Progenitor cell of endocrine pancreas (in vitro differentiated cells): ENCODE measurements around the gene CD226. TPM values are rescaled to one million over a fixed set of nuclear protein-coding genes. Genes with fewer than 3 reads are reported as not detected.
"Not testable (repeated sequence)": the region's sequence is repeated elsewhere in the genome, so short reads cannot be mapped to it uniquely, and the experiment has no call there.

Experiments
- DNase-seq: peaks from one replicate; pipeline ENCODE4 v3.0.0; 2021; ENCODE audit warnings: low spot score; ENCODE audit not compliant: unreplicated experiment
- H3K27ac Mint-ChIP-seq: 2 replicates; pipeline ENCODE4 v1.8.0; 2021; ENCODE audit warnings: mild to moderate bottlenecking, moderate library complexity, mixed read lengths
- H3K27me3 Mint-ChIP-seq: 2 replicates; pipeline ENCODE4 v1.8.0; 2021; ENCODE audit warnings: mixed read lengths
- H3K36me3 Mint-ChIP-seq: 2 replicates; pipeline ENCODE4 v1.8.0; 2022; ENCODE audit warnings: mixed read lengths; ENCODE audit not compliant: insufficient read depth
- H3K4me1 Mint-ChIP-seq: 2 replicates; pipeline ENCODE4 v1.8.0; 2021; ENCODE audit warnings: low read depth, mixed read lengths
- H3K4me3 Mint-ChIP-seq: 2 replicates; pipeline ENCODE4 v1.8.0; 2021; ENCODE audit warnings: low read depth, mild to moderate bottlenecking, moderate library complexity, mixed read lengths
- H3K9me3 Mint-ChIP-seq: 2 replicates; pipeline ENCODE4 v1.8.0; 2021; ENCODE audit warnings: low read depth, mixed read lengths
- total RNA-seq: library from RNA; stranded (reverse); gene quantifications from 2 replicates; pipeline ENCODE4 v1.2.1, GENCODE V29; 2021
- TF ChIP-seq, protein P1 (sequence below): fragments of 200-600 bp; sonication (generic); IDR thresholded peaks from one replicate; pipeline ENCODE4 v1.5.0; 2021; ENCODE audit warnings: antibody characterized with exemption, mild to moderate bottlenecking; ENCODE audit not compliant: unreplicated experiment

Gene CD226
- total RNA-seq, 1 donor from 2014 or later, result 0.55 TPM

DNA sequence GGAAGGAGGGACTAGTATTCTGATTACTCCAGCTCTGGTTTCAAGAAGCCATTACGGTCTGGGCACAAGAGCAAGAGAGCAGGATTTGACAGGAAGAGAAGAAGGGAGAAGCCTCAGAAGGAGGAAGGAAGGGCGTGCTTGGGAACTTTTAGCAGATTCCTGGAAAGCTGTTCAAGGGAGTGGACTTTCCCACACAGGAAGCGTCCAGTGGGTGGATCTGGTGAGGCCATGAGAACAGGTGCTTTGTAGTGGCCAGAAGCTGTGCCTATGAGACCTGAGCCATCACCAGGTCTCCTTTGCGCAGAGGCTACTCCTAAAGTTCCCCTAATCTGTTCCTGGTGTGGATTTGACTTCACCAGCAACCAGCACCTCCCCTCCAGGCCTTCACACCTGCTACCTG lies 62.3 kb downstream of the CD226 start:
- no peaks in the 10 kb centered on the region for H3K27me3 Mint-ChIP-seq
- H3K4me3 Mint-ChIP-seq, result no peak overlapping the region
- TF ChIP-seq, protein P1, sequence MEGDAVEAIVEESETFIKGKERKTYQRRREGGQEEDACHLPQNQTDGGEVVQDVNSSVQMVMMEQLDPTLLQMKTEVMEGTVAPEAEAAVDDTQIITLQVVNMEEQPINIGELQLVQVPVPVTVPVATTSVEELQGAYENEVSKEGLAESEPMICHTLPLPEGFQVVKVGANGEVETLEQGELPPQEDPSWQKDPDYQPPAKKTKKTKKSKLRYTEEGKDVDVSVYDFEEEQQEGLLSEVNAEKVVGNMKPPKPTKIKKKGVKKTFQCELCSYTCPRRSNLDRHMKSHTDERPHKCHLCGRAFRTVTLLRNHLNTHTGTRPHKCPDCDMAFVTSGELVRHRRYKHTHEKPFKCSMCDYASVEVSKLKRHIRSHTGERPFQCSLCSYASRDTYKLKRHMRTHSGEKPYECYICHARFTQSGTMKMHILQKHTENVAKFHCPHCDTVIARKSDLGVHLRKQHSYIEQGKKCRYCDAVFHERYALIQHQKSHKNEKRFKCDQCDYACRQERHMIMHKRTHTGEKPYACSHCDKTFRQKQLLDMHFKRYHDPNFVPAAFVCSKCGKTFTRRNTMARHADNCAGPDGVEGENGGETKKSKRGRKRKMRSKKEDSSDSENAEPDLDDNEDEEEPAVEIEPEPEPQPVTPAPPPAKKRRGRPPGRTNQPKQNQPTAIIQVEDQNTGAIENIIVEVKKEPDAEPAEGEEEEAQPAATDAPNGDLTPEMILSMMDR, result no peak
- no peaks in the 10 kb centered on the region for H3K36me3 Mint-ChIP-seq
- no peaks in the 10 kb centered on the region for H3K9me3 Mint-ChIP-seq
- DNase-seq, result no peak
- H3K27ac Mint-ChIP-seq, result no peak overlapping the region
- peaks cover 8% of the 10 kb centered on the region for H3K4me1 Mint-ChIP-seq

- Mint-ChIP-seq H3K4me1 (peaks cover 8% of the 10 kb centered on the region), H3K27ac (no peak overlapping the region), H3K9me3 (peaks cover 8% of the 10 kb centered on the region), H3K4me3 (no peak overlapping the region), H3K27me3 (no peaks in the 10 kb centered on the region), H3K36me3 (no peaks in the 10 kb centered on the region)
- TF ChIP-seq, protein P1, result no peak
- DNase-seq, result no peak
Observed at GRCh38 chr18:69883781-69884180, 63.9 kb downstream of the CD226 start.

DNA sequence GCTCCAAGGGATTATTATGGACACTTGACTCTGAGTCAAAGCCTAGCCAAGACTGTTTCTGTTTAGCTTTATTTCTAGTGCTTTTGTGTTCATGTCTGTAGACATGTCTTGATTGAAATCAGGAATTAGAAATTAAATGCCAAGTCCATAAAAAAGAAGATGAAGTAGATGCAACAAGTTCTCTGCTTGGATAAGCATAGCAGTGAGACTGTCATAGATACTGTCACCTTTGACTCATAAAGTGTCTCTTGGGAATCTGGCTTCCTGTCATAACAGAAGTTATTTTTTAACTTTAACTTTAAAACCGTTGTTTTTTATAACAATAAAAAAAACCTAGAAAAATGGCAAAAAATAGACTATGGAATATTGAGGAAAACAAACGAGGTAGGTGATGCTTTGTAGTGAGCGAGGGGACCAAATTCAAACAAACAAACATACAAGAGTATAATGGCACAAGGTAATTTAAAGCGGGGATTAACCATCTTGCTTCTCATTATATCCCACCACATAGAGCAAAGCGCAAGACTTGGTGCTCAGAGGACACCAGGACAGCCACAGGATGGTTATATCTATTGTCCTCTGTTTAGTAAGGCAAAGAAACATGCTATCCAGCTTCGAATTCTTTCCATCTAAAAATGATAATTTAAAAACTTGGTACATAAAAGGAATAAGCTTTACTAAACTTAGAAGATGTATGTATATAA lies 64.6 kb downstream of the CD226 start:
- H3K27ac Mint-ChIP-seq, result no peak overlapping the region
- no peak for DNase-seq
- TF ChIP-seq, protein P1, result no peak
- H3K9me3 Mint-ChIP-seq, result peaks cover 8% of the 10 kb centered on the region
- H3K4me1 Mint-ChIP-seq, result peaks cover 8% of the 10 kb centered on the region
- H3K27me3 Mint-ChIP-seq, result no peaks in the 10 kb centered on the region
- no peaks in the 10 kb centered on the region for H3K36me3 Mint-ChIP-seq
- H3K4me3 Mint-ChIP-seq, result no peak overlapping the region

- TF ChIP-seq, protein P1, result no peak
- no peaks in the 10 kb centered on the region for H3K4me1 Mint-ChIP-seq
- no peak overlapping the region for H3K27ac Mint-ChIP-seq
- no peaks in the 10 kb centered on the region for H3K36me3 Mint-ChIP-seq
- no peak overlapping the region for H3K4me3 Mint-ChIP-seq
- no peak for DNase-seq
- H3K9me3 Mint-ChIP-seq, result peaks cover 8% of the 10 kb centered on the region
- H3K27me3 Mint-ChIP-seq, result no peaks in the 10 kb centered on the region
Observed at GRCh38 chr18:69880083-69880482, 67.6 kb downstream of the CD226 start.

DNA sequence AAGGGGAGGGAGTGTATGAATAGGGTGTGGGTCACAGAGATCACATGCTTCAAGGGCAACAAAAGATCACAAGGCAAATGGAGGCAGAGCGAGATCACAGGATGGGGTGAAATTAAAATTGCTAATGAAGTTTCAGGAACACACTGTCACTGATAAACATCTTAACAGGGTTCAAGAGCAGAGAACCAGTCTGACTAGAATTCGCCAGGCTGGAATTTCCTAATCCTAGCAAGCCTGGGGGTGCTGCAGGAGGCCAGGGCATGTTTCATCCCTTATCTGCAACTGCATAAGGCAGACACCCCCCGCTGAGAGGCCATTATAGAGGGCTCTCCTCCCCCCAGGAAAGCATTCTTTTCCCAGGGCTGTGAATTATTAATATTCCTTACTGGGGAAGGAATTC lies 68.6 kb downstream of the CD226 start:
- not testable (repeated sequence) for DNase-seq, H3K36me3 Mint-ChIP-seq, H3K4me3 Mint-ChIP-seq, H3K4me1 Mint-ChIP-seq, H3K9me3 Mint-ChIP-seq, H3K27me3 Mint-ChIP-seq, H3K27ac Mint-ChIP-seq
